Measurements from ENCODE around the gene KRTAP4-4.
"Not testable (repeated sequence)": the region's sequence is repeated elsewhere in the genome, so short reads cannot be mapped to it uniquely, and the experiment has no call there.

The KRTAP4-4 gene

GRCh38 chr17:41176744-41177387, 16.3 kb upstream of the KRTAP4-4 start:
- TF ChIP-seq, protein P1, sequence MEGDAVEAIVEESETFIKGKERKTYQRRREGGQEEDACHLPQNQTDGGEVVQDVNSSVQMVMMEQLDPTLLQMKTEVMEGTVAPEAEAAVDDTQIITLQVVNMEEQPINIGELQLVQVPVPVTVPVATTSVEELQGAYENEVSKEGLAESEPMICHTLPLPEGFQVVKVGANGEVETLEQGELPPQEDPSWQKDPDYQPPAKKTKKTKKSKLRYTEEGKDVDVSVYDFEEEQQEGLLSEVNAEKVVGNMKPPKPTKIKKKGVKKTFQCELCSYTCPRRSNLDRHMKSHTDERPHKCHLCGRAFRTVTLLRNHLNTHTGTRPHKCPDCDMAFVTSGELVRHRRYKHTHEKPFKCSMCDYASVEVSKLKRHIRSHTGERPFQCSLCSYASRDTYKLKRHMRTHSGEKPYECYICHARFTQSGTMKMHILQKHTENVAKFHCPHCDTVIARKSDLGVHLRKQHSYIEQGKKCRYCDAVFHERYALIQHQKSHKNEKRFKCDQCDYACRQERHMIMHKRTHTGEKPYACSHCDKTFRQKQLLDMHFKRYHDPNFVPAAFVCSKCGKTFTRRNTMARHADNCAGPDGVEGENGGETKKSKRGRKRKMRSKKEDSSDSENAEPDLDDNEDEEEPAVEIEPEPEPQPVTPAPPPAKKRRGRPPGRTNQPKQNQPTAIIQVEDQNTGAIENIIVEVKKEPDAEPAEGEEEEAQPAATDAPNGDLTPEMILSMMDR (IDR thresholded peaks at IDR 0.05; ENCODE audit: insufficient read depth, low read length, poor library complexity, severe bottlenecking) = no peak
- H3K4me3 ChIP-seq (replicated peaks; ENCODE audit: low read depth, low read length) = no peak overlapping the region
- H3K36me3 ChIP-seq (ENCODE audit: control insufficient read depth, insufficient read depth, low read length) = no peaks in the 10 kb centered on the region
- H3K27me3 ChIP-seq (replicated peaks; ENCODE audit: control insufficient read depth, insufficient read depth, low read length) = peaks cover 2% of the 10 kb centered on the region; the same call in 1 of the 2 replicates
- DNase-seq (ENCODE audit: extremely low read depth, insufficient read length) = no peak

- no peak overlapping the region for H3K4me3 ChIP-seq (replicated peaks; ENCODE audit: low read depth, low read length)
- H3K27me3 ChIP-seq (replicated peaks; ENCODE audit: control insufficient read depth, insufficient read depth, low read length) = no peaks in the 10 kb centered on the region; the same call in 1 of the 2 replicates
Measured at GRCh38 chr17:41171886-41172285, 11.3 kb upstream of the KRTAP4-4 start.

GRCh38 chr17:41168121-41168520, 7.6 kb upstream of the KRTAP4-4 start, which contains the start of gene KRTAP4-3:
TSS of gene KRTAP4-3 (minus strand) at chr17:41168221. CDS start at chr17:41168172, 49 bp downstream.
- no peak for DNase-seq (ENCODE audit: extremely low read depth, insufficient read length)
- no peaks in the 10 kb centered on the region; the same call in 1 of the 2 replicates for H3K27me3 ChIP-seq (replicated peaks; ENCODE audit: control insufficient read depth, insufficient read depth, low read length)
- TF ChIP-seq, protein P1 (IDR thresholded peaks at IDR 0.05; ENCODE audit: insufficient read depth, low read length, poor library complexity, severe bottlenecking) = no peak
- H3K36me3 ChIP-seq (ENCODE audit: control insufficient read depth, insufficient read depth, low read length) = no peaks in the 10 kb centered on the region
- no peak within 1 kb of the TSS for H3K4me3 ChIP-seq (replicated peaks; ENCODE audit: low read depth, low read length)

More at GRCh38 chr17:41171886-41172285, 11.3 kb upstream of the KRTAP4-4 start:
- TF ChIP-seq, protein P1 (IDR thresholded peaks at IDR 0.05; ENCODE audit: insufficient read depth, low read length, poor library complexity, severe bottlenecking) = no peak
- DNase-seq (ENCODE audit: extremely low read depth, insufficient read length) = no peak
- H3K36me3 ChIP-seq (ENCODE audit: control insufficient read depth, insufficient read depth, low read length) = no peaks in the 10 kb centered on the region

DNA sequence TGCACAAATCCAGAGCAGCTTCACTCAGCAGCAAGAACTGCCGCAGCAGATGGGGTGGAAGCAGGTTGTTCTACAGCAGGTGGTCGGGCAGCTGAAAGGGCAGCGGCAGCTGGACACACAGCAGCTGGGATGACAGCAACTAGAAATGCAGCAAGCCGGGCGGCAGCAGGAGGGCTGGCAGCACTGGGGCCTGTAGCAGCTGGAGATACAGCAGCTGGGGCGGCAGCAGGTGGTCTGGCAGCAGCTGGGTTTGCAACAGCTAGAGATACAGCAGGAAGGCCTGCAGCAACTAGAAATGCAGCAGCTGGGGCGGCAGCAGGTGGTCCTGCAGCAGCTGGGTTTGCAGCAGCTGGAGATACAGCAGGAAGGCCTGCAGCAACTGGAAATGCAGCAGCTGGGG, 7.0 kb upstream of the KRTAP4-4 start:
- Histone ChIP-seq H3K4me3 (replicated peaks; ENCODE audit: low read depth, low read length) (no peak overlapping the region), H3K36me3 (ENCODE audit: control insufficient read depth, insufficient read depth, low read length) (no peaks in the 10 kb centered on the region), H3K27me3 (replicated peaks; ENCODE audit: control insufficient read depth, insufficient read depth, low read length) (no peaks in the 10 kb centered on the region; the same call in 1 of the 2 replicates)
- DNase-seq (ENCODE audit: extremely low read depth, insufficient read length) = no peak
- TF ChIP-seq, protein P1 (IDR thresholded peaks at IDR 0.05; ENCODE audit: insufficient read depth, low read length, poor library complexity, severe bottlenecking) = no peak

DNA sequence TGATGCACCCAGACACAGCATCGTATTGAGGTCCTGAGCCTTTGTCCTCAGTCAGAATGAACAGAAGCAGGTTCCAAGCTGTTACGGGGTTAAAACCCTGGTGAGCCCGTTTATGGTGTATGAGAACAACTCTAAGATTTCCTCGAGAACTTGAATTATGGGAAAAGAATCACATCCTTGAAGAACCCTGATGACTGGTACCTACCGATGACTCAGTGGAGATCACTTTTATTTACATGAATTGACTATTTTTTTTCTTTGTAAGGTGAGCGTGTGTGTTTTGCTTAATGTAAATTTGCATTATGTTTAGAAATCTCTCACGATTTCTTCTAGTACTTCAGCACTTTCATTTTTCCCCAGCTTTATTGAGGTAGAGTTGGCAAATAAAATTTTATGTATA, 3.3 kb upstream of the KRTAP4-4 start:
- DNase-seq (ENCODE audit: extremely low read depth, insufficient read length) = no peak
- no peaks in the 10 kb centered on the region for H3K36me3 ChIP-seq (ENCODE audit: control insufficient read depth, insufficient read depth, low read length)
- no peaks in the 10 kb centered on the region for H3K27me3 ChIP-seq (replicated peaks; ENCODE audit: control insufficient read depth, insufficient read depth, low read length)
- H3K4me3 ChIP-seq (replicated peaks; ENCODE audit: low read depth, low read length) = no peak overlapping the region
- TF ChIP-seq, protein P1 (IDR thresholded peaks at IDR 0.05; ENCODE audit: insufficient read depth, low read length, poor library complexity, severe bottlenecking) = no peak

GRCh38 chr17:41160190-41160589, 358 bp downstream of the KRTAP4-4 start:
- DNase-seq (ENCODE audit: extremely low read depth, insufficient read length); H3K27me3 ChIP-seq (replicated peaks; ENCODE audit: control insufficient read depth, insufficient read depth, low read length); H3K36me3 ChIP-seq (ENCODE audit: control insufficient read depth, insufficient read depth, low read length); H3K4me3 ChIP-seq (replicated peaks; ENCODE audit: low read depth, low read length): not testable (repeated sequence)

All from GM06990 (cell line).